Measurements from ENCODE around the gene PLAC8.

The PLAC8 gene, protein sequence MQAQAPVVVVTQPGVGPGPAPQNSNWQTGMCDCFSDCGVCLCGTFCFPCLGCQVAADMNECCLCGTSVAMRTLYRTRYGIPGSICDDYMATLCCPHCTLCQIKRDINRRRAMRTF

DNA sequence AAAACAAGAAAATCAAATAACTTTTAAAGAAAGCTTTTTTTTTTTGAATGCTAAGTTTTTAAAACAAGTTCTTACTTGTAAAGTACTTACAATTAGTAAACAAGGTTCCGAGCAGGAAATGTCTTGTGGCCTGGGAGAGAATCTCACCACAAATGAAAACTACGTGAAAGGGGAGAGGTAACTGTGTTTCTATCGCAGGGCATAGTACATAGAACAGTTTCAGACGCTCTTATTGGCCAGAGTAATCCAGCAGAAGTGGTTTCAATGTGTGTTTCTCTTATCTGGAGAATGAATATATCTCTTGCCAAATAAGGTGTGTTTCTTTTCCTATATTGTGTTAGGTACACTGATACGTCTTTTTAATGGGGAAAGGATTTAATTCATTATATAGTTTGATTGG is at the start of gene PLAC8:
Gene PLAC8, minus strand, starts transcription at position 154 of the 400 bp plus-strand sequence. CDS start 6,808 bp downstream, outside the sequence.
- DNase-seq = no peak

DNA sequence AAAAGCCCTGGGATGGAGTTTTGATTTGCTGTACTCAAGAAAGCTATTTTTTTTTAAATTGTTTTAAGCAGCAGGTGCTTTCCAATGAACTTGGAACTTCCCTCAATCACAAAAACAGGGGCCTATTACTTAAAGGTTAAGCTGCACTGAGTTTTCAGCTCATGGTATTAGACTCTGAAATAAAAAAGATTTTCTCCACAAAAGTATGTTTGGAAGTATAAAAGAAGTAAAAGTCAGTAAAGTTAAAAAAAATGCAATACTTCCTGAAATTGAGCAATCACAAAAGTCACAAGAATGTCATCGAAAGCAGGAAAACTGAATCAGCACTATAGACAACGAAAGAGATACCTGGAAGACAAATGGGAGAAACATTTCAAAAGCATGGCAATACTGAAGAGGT is 38.9 kb upstream of the PLAC8 start:
- DNase-seq = peak; percentile 59

DNA sequence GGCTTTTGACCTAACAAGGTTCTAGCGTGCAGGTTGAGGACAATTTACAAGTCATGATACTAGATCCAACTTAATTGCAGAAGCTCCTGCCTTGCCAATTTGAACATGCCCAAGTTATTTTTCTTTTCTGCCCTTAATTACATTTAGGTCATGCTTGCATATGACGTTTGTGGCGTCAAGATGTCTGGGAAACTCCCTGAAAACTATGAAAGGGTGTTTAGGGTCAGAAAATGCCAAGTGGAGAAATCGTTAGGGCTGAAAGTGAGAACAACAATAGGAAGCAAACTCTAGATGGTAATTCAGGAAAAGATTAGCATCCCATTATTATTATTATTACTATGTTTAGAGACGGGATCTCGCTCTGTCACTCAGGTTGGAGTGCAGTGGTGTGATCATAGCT is 38.2 kb upstream of the PLAC8 start:
- peak; percentile 80 for DNase-seq

DNA sequence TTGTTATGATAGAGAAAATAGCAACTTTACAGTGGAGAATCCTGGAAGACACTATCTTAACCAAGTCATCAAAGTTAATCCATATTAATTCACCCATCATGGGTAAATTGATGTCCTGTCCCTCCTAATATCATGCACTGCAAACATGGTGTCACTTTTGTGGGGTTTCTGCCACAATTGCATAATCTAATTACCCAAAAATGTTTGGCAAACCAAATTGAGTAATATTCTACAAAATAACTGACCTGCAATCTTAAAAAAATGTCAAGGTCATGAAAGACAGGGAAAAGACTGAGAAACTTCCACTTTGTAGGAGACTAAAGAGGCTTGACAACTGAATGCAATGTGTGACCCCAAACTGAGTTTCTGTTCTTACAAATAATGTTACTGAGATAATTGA is 37.1 kb upstream of the PLAC8 start:
- no peak for DNase-seq

DNA sequence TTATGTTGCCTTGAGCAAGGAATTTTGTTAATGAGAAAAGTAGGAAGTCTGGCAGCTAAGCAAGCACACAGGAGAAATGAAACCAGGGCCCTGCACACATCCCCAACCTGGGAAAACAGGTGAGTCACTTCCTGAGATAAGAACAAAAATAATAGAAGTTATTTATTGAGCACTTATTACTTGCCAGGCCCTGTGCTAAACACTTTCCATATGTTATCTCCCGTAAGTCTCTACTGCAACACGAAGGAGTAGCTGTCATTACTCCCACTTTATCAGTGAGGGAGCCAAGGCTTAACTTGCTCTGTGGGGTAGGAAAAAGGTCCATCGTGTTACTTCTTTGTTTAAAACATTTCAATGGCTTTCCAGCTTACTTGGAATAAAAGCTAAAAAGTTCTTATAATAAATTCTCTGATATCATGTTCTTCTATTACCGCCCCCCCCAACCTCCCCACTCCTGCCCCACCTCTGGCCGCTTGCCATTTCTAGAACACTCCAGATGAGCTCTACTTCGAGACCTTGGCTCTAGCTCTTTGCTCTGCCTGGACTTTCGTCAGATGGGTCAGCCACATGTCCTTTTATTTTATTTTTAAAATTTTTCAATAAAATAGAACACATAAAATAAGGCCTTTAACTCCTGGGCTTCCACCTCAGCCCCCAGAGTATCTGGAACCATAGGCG is 36.3 kb upstream of the PLAC8 start:
- DNase-seq = no peak

DNA sequence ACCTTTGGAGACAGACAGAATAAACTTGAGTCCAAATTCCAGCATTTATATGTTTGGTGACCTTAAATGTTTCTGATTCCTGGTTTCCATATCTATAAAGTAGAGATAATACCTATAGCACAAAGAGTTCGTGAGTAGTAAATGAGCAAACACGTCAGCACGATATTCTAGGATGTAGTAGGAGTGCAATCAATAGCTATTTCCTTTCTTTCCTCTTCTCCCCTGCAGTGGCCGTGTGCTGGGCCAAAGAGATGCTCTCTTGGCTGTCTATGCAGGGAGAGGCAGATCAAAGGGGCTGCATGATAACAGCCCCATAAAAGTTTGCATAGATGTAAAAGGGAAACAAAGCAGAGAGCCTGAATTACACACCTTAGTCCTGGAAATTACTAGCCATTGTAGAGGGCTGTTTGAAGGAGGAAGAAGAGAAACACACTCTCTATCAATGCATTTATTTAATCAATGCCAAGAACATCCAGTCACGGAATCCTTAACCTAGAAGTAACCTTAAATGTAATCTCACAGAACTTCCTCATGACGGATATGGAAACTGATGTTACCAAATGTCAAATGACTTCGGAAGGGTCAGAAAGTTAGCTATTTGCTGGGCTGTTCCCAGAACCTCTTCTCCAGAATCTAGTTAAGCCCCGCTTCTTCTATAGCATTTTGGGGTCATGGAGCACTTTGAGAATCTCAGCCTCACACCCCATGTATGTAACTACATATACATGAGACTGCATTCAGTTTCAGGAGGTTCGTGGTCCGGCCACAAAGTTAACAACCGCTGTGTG is 35.5 kb upstream of the PLAC8 start:
- peak; percentile 73 for DNase-seq

DNA sequence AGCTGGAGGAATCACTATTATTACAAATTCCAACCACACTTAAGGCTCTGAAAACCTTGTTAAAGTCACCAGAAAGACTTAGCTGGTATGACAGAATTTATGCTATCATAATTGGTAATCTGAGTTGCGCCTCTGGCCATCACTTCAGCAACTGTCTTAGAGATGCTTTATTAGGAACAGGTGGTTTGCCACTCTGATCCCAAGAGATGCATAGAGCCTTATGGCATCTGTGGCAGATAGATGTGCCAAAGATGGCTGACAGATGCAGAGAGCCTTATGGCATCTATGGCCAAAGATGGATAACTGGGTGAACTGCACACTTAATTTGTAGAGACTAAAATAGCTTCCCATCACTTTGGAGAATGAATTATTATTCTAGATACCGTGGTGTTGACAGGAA is 32.3 kb upstream of the PLAC8 start:
- DNase-seq = no peak

DNA sequence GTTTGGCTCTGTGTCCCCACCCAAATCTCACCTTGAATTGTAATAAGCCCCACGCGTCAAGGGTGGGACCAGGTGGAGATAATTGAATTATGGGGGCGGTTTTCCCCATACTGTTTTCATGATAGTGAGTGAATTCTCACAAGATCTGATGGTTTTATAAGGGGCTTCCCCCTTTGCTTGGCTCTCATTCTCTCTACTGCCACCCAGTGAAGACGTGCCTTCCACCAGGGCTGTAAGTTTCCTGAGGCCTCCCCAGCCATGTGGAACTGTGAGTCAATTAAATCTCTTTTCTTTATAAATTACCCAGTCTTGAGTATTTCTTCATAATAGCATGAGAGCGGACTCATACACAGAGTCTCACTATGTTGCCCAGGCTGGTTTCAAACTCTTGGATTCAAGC is 31.2 kb upstream of the PLAC8 start:
- peak; percentile 29 for DNase-seq

DNA sequence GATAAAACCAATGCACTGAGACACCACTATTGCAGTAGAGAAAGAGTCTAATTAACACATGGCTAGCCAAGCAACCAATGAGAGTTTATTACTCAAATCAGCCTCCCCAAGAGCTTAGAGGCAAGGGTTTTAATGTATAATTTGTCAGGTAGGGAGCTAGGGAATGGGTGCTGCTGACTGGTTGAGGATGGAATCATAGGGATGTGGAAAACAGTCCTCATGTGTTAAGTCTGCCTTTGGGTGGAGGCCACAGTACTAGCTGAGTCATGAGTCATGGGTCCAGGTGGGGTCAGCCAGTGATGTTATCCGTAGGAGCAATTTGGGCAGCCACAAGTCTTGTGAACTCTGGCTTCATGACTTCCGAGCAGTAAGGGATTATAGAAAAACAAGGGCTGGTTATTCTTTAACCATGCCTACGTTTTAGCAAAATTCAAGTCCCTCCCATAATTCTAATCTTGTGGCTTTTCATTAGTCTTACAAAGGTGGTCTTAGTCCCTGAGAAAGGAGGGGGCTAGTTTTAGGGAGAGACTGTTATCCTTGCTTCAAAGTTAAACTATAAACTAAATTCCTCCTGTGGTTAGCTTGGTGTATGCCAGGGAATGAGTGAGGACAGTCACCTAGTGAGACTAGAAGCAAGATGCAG is 25.1 kb upstream of the PLAC8 start:
- no peak for DNase-seq

DNA sequence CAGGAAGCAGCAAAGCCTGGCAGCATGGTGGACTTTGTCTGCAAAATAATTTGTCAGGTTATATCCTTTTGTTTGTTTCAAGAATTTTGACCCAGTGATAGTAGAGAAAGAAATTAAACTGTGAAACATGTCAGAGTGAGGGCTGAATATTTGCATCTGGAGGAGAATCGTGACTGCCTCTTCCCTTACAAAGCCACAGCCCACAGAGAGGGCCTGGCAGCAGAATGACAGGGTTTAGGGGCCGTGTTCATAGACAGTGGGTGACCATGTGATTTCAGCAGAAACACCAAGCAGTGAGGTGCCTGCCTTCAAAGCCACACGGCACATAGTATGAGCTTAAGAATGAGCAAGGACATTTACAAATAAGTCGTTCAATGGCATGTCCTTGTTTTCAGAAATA is 24.4 kb upstream of the PLAC8 start:
- DNase-seq = no peak

DNA sequence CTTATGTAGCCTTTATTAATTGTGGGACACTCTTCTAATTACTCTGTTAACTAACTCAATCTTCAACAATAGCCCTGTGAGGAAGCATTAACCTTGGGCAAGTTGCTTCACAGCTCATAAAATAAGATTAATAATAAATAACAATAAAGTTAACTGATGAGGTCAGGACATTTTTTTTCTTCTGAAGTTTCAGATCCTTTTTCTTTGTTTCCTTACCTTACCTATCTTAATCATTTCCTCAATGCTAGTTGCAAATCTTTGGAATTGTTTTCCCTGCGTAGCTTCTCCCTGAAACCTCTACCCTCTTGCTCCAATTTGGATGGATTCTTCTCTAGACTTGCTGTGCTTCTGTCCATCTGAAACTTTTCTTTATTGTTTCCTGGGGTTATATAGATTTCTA is 17.5 kb upstream of the PLAC8 start:
- no peak for DNase-seq

DNA sequence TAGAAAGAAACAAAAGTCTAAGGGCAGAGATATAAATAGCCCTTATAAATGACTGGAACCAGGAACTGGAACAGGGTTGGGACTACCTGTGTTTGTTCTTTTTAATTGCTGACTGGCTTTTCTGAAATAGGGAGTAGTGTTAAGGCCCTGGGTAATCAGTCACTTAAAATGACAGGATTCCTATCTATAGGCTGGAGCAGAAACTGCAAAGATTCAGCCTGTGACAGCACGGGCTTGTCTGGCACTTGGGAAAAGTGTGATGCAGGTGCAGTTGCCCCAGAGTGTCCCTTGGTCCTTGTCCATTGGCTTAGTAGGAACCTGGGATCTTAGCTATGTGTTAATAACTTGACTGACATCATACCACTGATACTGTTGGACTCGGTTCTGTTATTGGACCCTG is 14.7 kb upstream of the PLAC8 start:
- no peak for DNase-seq

DNA sequence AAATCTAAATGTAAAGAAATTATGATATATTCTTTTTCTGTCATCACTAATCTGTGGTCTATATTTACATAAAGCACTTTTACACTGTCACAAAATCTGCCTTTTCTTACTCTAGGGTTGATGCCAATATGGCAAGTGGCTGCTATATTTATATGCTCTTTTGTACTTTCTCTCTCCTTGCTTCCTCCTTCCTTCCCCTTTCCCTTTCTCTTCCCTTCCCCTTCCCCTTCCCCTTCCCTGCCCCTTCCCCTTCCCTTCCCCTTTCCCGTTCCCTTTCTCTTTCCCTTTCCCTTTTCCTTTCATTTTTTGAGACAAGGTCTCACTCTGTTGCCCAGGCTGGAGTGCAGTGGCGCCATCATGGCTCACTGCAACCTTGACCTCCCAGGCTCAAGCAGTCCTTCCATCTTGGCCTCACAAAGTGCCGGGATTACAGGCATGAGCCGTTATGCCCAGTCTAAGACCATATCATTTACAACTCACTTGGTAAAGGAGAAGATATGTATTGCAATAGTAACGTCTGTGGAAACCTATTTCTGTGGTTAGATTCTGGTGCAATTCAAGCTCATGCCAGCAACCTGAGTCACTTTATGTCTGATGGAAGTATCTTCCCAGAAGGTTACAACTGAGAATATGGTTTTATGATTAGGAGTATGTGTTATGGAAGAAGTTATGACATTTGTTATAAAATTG is 13.9 kb upstream of the PLAC8 start:
- peak; percentile 73 for DNase-seq

DNA sequence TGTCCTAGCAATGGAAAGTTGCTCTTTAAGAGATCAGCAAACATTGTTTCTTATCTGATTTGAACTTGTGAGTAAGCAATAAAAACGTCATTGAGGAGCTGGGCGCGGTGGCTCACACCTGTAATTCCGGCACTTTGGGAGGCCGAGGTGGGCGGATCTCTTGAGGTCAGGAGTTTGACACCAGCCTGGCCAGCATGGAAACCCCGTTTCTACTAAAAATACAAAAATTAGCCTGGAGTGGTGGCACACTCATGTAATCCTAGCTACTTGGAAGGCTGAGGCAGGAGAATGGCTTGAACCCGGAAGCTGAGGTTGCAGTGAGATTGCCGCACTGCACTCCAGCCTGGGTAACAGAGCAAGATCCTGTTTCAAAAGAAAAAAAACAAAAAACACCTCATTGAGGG is 11.2 kb upstream of the PLAC8 start:
- no peak for DNase-seq

DNA sequence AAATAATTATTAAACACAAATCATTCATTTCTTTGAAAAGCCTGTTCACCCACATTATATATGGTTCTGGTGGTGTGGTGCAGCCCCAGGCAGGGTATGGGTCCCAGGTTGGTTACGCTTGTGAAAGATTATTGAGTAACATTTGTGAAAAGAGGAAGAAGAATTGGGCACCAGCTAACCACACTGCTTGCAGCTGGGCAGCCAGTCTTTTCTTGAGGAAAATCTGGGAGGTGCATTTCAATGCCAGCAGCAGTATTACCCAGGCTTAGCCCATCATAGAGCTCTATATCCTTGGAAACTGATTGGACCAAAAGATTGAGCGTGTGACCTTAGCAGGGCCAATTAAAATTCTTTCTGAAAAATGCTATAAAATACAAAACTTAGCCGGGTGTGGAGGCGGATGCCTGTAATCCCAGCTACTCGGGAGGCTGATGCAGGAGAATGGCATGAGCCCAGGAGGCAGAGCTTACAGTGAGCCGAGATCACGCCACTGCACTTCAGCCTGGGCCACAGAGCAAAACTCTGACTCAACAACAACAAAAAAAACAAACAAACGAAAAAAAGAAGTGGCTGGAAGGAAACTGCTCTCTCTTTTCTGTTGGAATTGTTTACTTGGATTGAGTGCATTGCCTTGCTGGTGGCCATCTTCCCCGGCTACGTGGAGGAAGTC is 9.7 kb upstream of the PLAC8 start:
- DNase-seq = peak; percentile 86

DNA sequence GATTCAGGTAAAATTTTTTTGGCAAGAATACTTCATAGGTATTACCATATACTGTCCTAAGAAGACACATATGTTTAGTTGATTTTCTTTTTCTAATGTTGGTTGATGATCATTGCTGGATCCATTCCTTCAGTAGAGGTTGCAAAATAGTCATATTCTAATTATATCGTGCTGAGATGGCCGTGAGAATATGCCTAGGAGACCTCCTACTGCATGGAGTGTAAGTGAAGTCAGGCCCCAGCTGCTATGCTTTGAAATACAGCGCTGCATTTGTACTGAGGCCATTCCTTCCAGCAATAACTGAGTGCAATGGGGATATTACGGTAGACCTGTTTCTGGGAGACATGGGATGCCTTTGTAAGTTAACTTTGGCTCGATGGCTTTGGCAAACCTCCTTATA is 6.7 kb upstream of the PLAC8 start:
- no peak for DNase-seq

DNA sequence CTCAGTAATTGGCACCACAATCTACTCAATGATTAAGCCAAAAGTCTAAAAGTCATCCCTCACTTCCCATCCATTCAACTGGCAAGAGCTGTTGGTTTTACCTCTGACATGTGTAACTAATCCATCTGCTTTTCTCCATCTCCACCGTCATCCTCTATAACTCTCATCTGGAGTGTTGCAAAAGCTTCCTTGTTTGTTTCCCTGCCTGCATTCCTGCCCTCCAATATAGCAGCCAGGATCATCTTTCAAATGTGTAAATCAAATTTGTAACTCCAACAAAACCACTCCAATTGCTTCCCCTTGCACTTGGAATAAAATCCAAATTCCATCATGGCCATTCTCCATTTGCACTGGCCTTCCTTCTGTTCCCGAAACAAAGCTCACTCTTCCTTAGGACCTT is 4.3 kb upstream of the PLAC8 start:
- no peak for DNase-seq

DNA sequence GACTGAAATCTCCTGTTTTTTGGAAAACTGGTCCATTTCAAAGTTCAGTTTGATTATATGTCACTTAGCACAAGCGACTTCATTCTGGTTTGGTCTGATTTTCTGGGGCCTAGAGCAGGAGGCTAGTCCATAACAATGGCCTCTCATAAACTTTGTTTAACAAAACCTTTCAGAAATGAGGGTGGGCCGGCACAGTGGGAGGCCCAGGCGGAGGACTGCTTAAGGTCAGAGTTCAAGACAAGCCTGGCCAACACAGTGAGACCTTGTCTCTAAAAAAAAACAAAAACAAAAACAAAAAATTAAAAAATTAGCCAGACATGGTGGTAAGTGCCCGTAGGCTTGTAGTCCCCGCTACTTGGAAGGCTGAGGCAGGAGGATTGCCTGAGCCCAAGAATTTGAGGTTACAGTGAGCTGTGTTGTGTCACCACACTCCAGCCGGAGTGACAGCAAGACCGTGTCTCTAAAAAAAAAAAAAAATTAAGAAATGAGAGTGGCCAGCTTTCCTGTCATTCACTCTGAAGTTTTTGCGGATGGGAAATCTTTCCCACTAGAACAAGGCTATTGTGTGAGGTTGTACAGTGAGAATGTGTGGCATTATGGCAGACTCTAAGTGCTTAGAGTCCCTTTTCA is 1.2 kb upstream of the PLAC8 start:
- peak; percentile 33 for DNase-seq

DNA sequence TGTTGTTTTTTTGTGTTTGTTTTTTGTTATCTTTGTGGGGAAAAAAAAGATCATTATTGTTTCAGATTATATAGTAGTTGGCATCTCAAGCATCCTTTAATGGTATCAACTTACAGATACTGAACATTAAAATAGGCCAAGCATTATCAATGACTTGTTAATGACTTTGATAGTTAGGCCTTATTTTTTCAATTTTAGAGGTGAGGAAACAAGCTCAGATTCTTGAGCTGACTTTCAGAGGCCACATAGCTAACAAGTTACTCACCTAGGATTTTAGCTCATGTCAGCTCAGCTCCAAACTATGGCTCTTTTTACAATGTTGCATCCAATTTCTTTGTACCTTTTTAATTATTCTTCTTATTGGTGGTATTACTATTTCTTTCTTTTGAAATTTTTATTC is 471 bp upstream of the PLAC8 start:
- no peak for DNase-seq

DNA sequence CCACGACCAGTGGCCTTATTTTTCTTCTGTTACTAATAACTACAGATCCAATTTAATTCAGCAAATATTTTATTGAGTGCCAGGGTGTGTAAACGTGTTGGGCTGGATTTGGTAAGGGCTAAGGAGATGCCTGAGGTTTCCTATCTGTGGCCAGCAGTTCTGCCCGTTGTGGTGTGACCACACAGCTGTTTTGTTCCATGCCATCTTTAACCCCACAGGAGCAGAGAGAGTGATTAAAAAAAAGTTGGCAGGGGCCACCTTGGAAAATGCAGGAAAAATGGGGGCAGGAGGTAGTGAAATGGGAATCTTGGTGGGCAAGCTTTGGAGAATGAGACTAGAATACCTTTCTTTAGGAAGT is 1.1 kb downstream of the PLAC8 start:
- DNase-seq = no peak

DNA sequence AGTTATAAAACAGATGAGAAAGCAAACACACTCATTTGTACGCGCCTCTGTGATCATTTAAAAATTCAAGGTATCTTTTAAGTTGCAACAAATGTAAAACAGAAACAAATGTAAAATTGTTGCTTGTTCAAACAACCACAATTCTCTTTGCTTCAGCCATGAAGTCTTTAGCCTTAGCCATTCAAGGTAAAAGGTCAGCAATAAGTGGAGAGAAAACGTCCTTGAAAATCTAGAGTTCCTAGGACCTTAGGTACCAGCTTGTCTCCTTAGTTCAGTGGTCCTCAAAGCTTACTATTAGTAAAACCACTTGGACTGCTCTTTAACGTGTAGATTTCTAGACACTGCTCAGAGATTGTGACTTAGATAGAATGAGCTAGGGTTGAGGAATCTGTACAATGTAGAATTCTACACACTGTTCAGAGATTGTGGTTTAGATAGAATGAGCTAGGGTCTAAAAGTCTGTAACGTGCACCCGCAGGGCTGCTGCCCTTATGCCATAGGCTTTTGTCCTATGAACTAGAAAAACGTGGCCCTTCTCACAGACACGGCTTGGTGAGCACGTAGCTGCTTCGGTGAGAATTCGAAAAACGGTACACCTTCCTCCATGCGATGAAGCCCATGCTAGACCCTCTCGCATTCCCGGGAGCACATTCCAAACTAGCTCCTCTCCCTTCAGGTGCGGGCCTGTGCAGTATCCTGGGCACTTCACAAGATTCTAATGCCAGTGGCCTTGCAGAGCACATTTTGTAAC is 1.7 kb downstream of the PLAC8 start:
- DNase-seq = no peak

DNA sequence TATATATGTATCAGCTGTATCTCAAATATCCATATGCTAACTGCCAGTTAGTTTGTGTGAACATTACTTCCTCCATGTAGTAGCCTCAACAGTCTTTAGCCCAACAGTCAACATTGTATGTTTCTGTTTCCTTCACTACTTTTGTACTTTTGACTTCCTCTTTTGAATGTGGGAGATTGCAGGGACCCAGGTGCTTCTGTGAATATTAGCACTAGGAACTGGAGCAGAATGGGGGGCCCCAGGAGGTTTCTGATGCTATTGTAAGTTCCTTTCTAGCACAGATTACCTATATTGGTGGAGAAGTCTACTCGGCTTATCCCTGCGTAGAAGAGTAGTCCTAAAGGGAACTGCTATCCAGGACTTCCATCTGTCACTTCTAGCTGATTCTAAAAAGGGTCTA is 2.3 kb downstream of the PLAC8 start:
- peak; percentile 61 for DNase-seq
